ENCODE data around the gene CRABP2. TPM values are rescaled to one million over a fixed set of nuclear protein-coding genes. Genes with fewer than 3 reads are reported as not detected.

CRABP2 gene
- total and polyA plus RNA-seq, 2 donors (not counting 1 experiment from before 2014, with no cell fraction given), result 0.89 to 1.2 TPM

GRCh38 chr1:156658945-156659574 is 46.3 kb downstream of the CRABP2 start:
- no peaks in the 10 kb centered on the region for H3K36me3 ChIP-seq (replicated peaks in 1 of 2; ENCODE audit: control extremely low read depth in 1 of 2, control insufficient read depth in 1 of 2, extremely low read depth in 1 of 2, insufficient read depth in 2 of 2, low read length in 1 of 2)
- H3K9me3 ChIP-seq (ENCODE audit: control extremely low read depth in 1 of 3, control insufficient read depth in 2 of 3, insufficient read depth in 1 of 3, low read length in 2 of 3), result no peaks in the 10 kb centered on the region
- peaks cover 67 to 78% of the 10 kb centered on the region in 2 donors for H3K4me1 ChIP-seq (ENCODE audit: control insufficient read depth in 2 of 2, insufficient read depth in 2 of 2, low read length in 2 of 2)
- ATAC-seq (ENCODE audit: low read depth), result no peak
- WGBS (ENCODE audit: insufficient coverage), result 79% methylated on average over 10 of the region's 10 CpGs
- no peaks in the 10 kb centered on the region for H4K20me1 ChIP-seq (ENCODE audit: control insufficient read depth, insufficient read depth, low read length, poor library complexity, severe bottlenecking)
- no peak overlapping the region for H3K27ac ChIP-seq (ENCODE audit: low read length in 2 of 2)
- no peak for DNase-seq
- no peak overlapping the region for H3K9ac ChIP-seq (ENCODE audit: low read length)
- H2AFZ ChIP-seq (ENCODE audit: insufficient read depth, low read depth, low read length, poor library complexity, severe bottlenecking), result no peak overlapping the region
- no peaks in the 10 kb centered on the region for H3K9me3 Mint-ChIP-seq (ENCODE audit: insufficient read depth)
- H3K4me1 Mint-ChIP-seq, result peaks cover 81% of the 10 kb centered on the region
- peak overlapping the region; percentile 52 for H3K4me2 ChIP-seq (replicated peaks; ENCODE audit: low read depth, low read length, poor library complexity, severe bottlenecking)
- ChIA-PET POLR2A (interaction anchor here (1.0 kb wide), 1 partner anchor 69 kb away, joined by 3 read pairs; the partner anchor contains the start of genes ISG20L2 and METTL25B), CTCF (interaction anchor here (0.6 to 9.0 kb wide), 12 partner anchors 9 to 274 kb away, joined by 3 to 173 read pairs (median 5); partner anchors contain the start of genes CRABP2, HAPLN2, NAXE and NES)
- H3K27me3 ChIP-seq (replicated peaks in 1 of 4; ENCODE audit: control extremely low read depth in 1 of 4, control insufficient read depth in 3 of 4, insufficient read depth in 4 of 4, low read length in 3 of 4), result peaks cover 0 to 41% (median 20%) of the 10 kb centered on the region in 4 experiments
- no peak for TF ChIP-seq CTCF (IDR thresholded peaks at IDR 0.05)
- TF ChIP-seq EZH2 (IDR thresholded peaks at IDR 0.05; ENCODE audit: borderline replicate concordance, insufficient read depth, low read depth, low read length, poor library complexity, severe bottlenecking), result no peak
- intact Hi-C loops (cut with micrococcal nuclease), result no loop called here
- H3K27me3 Mint-ChIP-seq, result peaks cover 36% of the 10 kb centered on the region
- no peak overlapping the region for H3K27ac Mint-ChIP-seq
- peak overlapping the region; percentile 66 for H3K4me3 Mint-ChIP-seq
- H3K4me3 ChIP-seq (ENCODE audit: control extremely low read depth in 1 of 5, extremely low read depth in 1 of 5, insufficient read depth in 1 of 5, low read depth in 2 of 5, low read length in 4 of 5), result no peak overlapping the region
- H3K79me2 ChIP-seq (ENCODE audit: control insufficient read depth, insufficient read depth, low read length), result no peaks in the 10 kb centered on the region

- H3K27me3 Mint-ChIP-seq, result peaks cover 41% of the 10 kb centered on the region
- peak overlapping the region; percentile 26 for H3K27ac Mint-ChIP-seq
- Histone ChIP-seq H3K4me3 (ENCODE audit: control extremely low read depth in 1 of 5, extremely low read depth in 1 of 5, insufficient read depth in 1 of 5, low read depth in 2 of 5, low read length in 4 of 5) (no peak overlapping the region), H3K27ac (ENCODE audit: low read length in 2 of 2) (no peak overlapping the region), H3K79me2 (ENCODE audit: control insufficient read depth, insufficient read depth, low read length) (no peaks in the 10 kb centered on the region), H3K27me3 (replicated peaks in 1 of 4; ENCODE audit: control extremely low read depth in 1 of 4, control insufficient read depth in 3 of 4, insufficient read depth in 4 of 4, low read length in 3 of 4) (peaks cover 0 to 47% (median 25%) of the 10 kb centered on the region in 4 experiments), H3K4me1 (ENCODE audit: control insufficient read depth in 2 of 2, insufficient read depth in 2 of 2, low read length in 2 of 2) (peaks cover 61 to 72% of the 10 kb centered on the region in 2 donors), H3K9me3 (ENCODE audit: control extremely low read depth in 1 of 3, control insufficient read depth in 2 of 3, insufficient read depth in 1 of 3, low read length in 2 of 3) (no peaks in the 10 kb centered on the region), H4K20me1 (ENCODE audit: control insufficient read depth, insufficient read depth, low read length, poor library complexity, severe bottlenecking) (no peaks in the 10 kb centered on the region), H3K4me2 (replicated peaks; ENCODE audit: low read depth, low read length, poor library complexity, severe bottlenecking) (no peak overlapping the region), H3K36me3 (replicated peaks in 1 of 2; ENCODE audit: control extremely low read depth in 1 of 2, control insufficient read depth in 1 of 2, extremely low read depth in 1 of 2, insufficient read depth in 2 of 2, low read length in 1 of 2) (no peaks in the 10 kb centered on the region), H2AFZ (ENCODE audit: insufficient read depth, low read depth, low read length, poor library complexity, severe bottlenecking) (no peak overlapping the region), H3K9ac (ENCODE audit: low read length) (no peak overlapping the region)
- no peaks in the 10 kb centered on the region for H3K9me3 Mint-ChIP-seq (ENCODE audit: insufficient read depth)
- intact Hi-C loops (cut with micrococcal nuclease), result no loop called here
- no peak for DNase-seq
- H3K4me3 Mint-ChIP-seq, result peak overlapping the region; percentile 86
- no peak for ATAC-seq (ENCODE audit: low read depth)
- POLR2A ChIA-PET, result no interaction called here
- TF ChIP-seq EZH2 (IDR thresholded peaks at IDR 0.05; ENCODE audit: borderline replicate concordance, insufficient read depth, low read depth, low read length, poor library complexity, severe bottlenecking) (no peak), CTCF (IDR thresholded peaks at IDR 0.05) (no peak)
- peaks cover 75% of the 10 kb centered on the region for H3K4me1 Mint-ChIP-seq
- CTCF ChIA-PET, result interaction anchor here (0.8 to 9.0 kb wide), 14 partner anchors 9 to 273 kb away, joined by 3 to 173 read pairs (median 4); partner anchors contain the start of genes BCAN, CRABP2, HAPLN2 and NES
- 93% methylated on average over 14 of the region's 14 CpGs for WGBS (ENCODE audit: insufficient coverage)
Observed at GRCh38 chr1:156658496-156658895, 46.9 kb downstream of the CRABP2 start.
